Osteocyte (in vitro differentiated cells): ENCODE data around the gene COL9A3. TPM values are rescaled to one million over a fixed set of nuclear protein-coding genes. Genes with fewer than 3 reads are reported as not detected.
A peak's percentile ranks its signal among the peaks of the same experiment; 100 is the strongest.

ENCODE experiments used
- DNase-seq: peaks from one replicate; pipeline ENCODE4 v3.0.0; 2021; ENCODE audit warnings: mixed read lengths; ENCODE audit not compliant: unreplicated experiment; ENCODE audit errors: extremely low spot score
- H3K27ac Mint-ChIP-seq: one replicate; pipeline ENCODE4 v1.8.0; 2021; ENCODE audit warnings: mild to moderate bottlenecking, mixed read lengths; ENCODE audit not compliant: unreplicated experiment
- H3K27me3 Mint-ChIP-seq: one replicate; pipeline ENCODE4 v1.8.0; 2021; ENCODE audit warnings: mixed read lengths; ENCODE audit not compliant: unreplicated experiment
- H3K36me3 Mint-ChIP-seq: one replicate; pipeline ENCODE4 v1.8.0; 2021; ENCODE audit warnings: mixed read lengths; ENCODE audit not compliant: unreplicated experiment
- H3K4me1 Mint-ChIP-seq: one replicate; pipeline ENCODE4 v1.8.0; 2021; ENCODE audit warnings: mixed read lengths; ENCODE audit not compliant: unreplicated experiment
- H3K4me3 Mint-ChIP-seq: one replicate; pipeline ENCODE4 v1.8.0; 2021; ENCODE audit warnings: mild to moderate bottlenecking, moderate library complexity, mixed read lengths; ENCODE audit not compliant: unreplicated experiment
- H3K9me3 Mint-ChIP-seq: one replicate; pipeline ENCODE4 v1.8.0; 2021; ENCODE audit warnings: mixed read lengths; ENCODE audit not compliant: unreplicated experiment
- CTCF ChIP-seq: fragments of 200-600 bp; sonication (generic); IDR thresholded peaks from 2 replicates; pipeline ENCODE4 v1.5.0; 2021; ENCODE audit warnings: antibody characterized with exemption, mild to moderate bottlenecking, moderate library complexity
- total RNA-seq: library from RNA; stranded (reverse); gene quantifications from 2 replicates; pipeline ENCODE4 v1.2.1, GENCODE V29; 2021

The COL9A3 gene
- total RNA-seq, 1 donor from 2014 or later: 1.7 TPM

GRCh38 chr20:62814709-62815065 lies 2.2 kb upstream of the COL9A3 start:
- H3K27ac Mint-ChIP-seq: no peak overlapping the region

GRCh38 chr20:62815066-62815991 lies 1.5 kb upstream of the COL9A3 start:
- DNase-seq: no peak
- H3K36me3 Mint-ChIP-seq: peaks cover 7% of the 10 kb centered on the region
- H3K4me1 Mint-ChIP-seq: peaks cover 39% of the 10 kb centered on the region
- peaks cover 8% of the 10 kb centered on the region for H3K27me3 Mint-ChIP-seq
- TF ChIP-seq CTCF: no peak
- peak overlapping the region; percentile 22 for H3K4me3 Mint-ChIP-seq
- no peak overlapping the region for H3K27ac Mint-ChIP-seq
- no peaks in the 10 kb centered on the region for H3K9me3 Mint-ChIP-seq

More at GRCh38 chr20:62814709-62815065, 2.2 kb upstream of the COL9A3 start:
- Mint-ChIP-seq H3K9me3 (no peaks in the 10 kb centered on the region), H3K4me3 (no peak overlapping the region), H3K36me3 (peaks cover 7% of the 10 kb centered on the region), H3K4me1 (peaks cover 33% of the 10 kb centered on the region), H3K27me3 (peaks cover 8% of the 10 kb centered on the region)
- DNase-seq: no peak
- no peak for TF ChIP-seq CTCF

DNA sequence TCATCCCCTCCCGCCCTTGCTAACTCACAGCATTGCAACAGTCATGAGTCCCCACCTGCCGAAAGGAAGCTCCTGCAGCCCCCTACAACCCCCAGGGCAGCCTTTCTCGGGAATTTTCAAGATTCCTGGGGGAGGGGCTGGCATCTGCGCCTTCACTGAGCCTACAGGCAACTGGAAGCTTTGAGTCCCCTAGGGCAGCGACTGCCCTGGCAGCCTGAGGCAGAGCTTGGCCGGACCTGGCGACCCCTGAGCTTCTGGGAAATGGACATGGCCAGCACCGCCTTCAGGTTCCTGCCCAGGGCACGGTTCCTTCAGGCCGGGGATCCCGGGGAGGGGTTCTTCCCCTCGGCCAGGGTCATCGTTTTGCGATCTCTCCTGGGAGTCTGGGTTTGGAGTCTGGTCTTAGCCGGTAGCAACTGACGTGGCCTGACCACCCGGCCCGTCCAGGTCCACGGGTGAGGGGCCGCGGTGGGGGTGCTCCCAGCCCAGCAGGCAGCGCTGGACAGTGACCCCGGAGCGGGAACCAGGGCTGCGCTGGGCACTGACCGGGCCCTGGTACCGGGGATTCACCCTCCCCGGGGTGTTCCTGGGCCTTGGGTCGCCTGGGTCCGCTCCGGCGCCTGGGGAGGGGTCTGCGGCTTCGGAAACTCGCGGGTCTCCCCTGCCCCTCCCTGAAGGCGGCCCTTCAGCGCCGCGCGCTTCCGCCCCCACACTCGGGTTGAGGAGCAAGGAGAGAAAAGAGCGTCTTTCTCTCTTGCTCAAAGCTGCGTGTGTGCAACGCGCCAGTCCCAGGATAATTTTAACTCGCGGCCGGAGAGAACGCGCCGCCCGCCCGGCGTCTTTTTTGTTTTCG lies 593 bp upstream of the COL9A3 start:
- peak overlapping the region; percentile 40 for H3K4me3 Mint-ChIP-seq
- peaks cover 7% of the 10 kb centered on the region for H3K36me3 Mint-ChIP-seq
- no peak for DNase-seq
- no peak for TF ChIP-seq CTCF
- peaks cover 8% of the 10 kb centered on the region for H3K27me3 Mint-ChIP-seq
- H3K27ac Mint-ChIP-seq: no peak overlapping the region
- peaks cover 40% of the 10 kb centered on the region for H3K4me1 Mint-ChIP-seq
- H3K9me3 Mint-ChIP-seq: no peaks in the 10 kb centered on the region

- H3K27ac Mint-ChIP-seq: peak overlapping the region; percentile 44
- no peak overlapping the region for H3K4me3 Mint-ChIP-seq
- H3K9me3 Mint-ChIP-seq: no peaks in the 10 kb centered on the region
These were observed 1.2 kb downstream of the COL9A3 start for GRCh38 chr20:62817975-62818591.

More at GRCh38 chr20:62817975-62818591, 1.2 kb downstream of the COL9A3 start:
- TF ChIP-seq CTCF: no peak
- DNase-seq: no peak
- peaks cover 40% of the 10 kb centered on the region for H3K4me1 Mint-ChIP-seq
- H3K27me3 Mint-ChIP-seq: peaks cover 8% of the 10 kb centered on the region
- H3K36me3 Mint-ChIP-seq: no peaks in the 10 kb centered on the region
